Measurements from ENCODE around the gene AADAC. TPM values are rescaled to one million over a fixed set of nuclear protein-coding genes. Genes with fewer than 3 reads are reported as not detected.

Gene AADAC
- total RNA-seq, 1 donor from 2014 or later, result not detected

- H3K9me3 ChIP-seq (replicated peaks), result peaks cover 3% of the 10 kb centered on the region
- intact Hi-C loops (cut with micrococcal nuclease), result no loop called here
- no peak overlapping the region for H3K27ac ChIP-seq (replicated peaks)
- no peaks in the 10 kb centered on the region for H3K4me1 ChIP-seq
- TF ChIP-seq, protein P1, sequence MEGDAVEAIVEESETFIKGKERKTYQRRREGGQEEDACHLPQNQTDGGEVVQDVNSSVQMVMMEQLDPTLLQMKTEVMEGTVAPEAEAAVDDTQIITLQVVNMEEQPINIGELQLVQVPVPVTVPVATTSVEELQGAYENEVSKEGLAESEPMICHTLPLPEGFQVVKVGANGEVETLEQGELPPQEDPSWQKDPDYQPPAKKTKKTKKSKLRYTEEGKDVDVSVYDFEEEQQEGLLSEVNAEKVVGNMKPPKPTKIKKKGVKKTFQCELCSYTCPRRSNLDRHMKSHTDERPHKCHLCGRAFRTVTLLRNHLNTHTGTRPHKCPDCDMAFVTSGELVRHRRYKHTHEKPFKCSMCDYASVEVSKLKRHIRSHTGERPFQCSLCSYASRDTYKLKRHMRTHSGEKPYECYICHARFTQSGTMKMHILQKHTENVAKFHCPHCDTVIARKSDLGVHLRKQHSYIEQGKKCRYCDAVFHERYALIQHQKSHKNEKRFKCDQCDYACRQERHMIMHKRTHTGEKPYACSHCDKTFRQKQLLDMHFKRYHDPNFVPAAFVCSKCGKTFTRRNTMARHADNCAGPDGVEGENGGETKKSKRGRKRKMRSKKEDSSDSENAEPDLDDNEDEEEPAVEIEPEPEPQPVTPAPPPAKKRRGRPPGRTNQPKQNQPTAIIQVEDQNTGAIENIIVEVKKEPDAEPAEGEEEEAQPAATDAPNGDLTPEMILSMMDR (IDR thresholded peaks at IDR 0.05; ENCODE audit: borderline replicate concordance), result no peak
- no peaks in the 10 kb centered on the region for H3K36me3 ChIP-seq
- no peak for DNase-seq
- H3K27me3 ChIP-seq (ENCODE audit: low read depth), result no peaks in the 10 kb centered on the region
- H3K4me3 ChIP-seq, result no peak overlapping the region
Measured at GRCh38 chr3:151814588-151814987, 672 bp downstream of the AADAC start.

DNA sequence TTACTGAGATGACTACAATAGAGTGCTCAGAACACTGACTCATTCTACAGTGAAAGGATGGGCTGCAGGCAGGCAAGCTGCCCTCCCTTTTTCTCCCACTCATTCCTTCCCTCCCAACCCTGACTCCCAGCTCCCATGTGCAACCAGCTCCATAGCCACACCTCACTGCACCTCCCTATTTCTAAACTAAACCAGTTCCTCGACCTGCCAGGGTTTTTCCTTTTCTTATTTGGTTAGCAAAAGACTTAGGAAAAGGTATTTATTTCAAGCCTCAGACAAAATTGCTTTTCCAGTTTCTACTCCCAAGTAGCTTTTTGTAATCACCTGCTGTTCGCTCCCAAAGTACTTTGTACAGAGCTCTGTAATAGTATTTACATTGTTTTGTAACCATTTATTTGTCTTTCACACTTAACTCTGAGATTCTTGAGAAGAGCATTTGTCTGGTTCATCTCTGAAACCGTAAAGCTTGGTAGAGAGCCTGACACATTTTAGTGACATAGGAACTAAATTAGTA, 2.2 kb downstream of the AADAC start:
- Histone ChIP-seq H3K4me3 (no peak overlapping the region), H3K27ac (replicated peaks) (no peak overlapping the region), H3K36me3 (no peaks in the 10 kb centered on the region), H3K9me3 (replicated peaks) (no peaks in the 10 kb centered on the region), H3K27me3 (ENCODE audit: low read depth) (no peaks in the 10 kb centered on the region), H3K4me1 (no peaks in the 10 kb centered on the region)
- intact Hi-C loops (cut with micrococcal nuclease), result no loop called here
- TF ChIP-seq, protein P1 (IDR thresholded peaks at IDR 0.05; ENCODE audit: borderline replicate concordance), result no peak
- DNase-seq, result no peak

- intact Hi-C loops (cut with micrococcal nuclease), result no loop called here
- H3K4me1 ChIP-seq, result no peaks in the 10 kb centered on the region
- TF ChIP-seq, protein P1 (IDR thresholded peaks at IDR 0.05; ENCODE audit: borderline replicate concordance), result no peak
- H3K9me3 ChIP-seq (replicated peaks), result no peaks in the 10 kb centered on the region
- H3K27me3 ChIP-seq (ENCODE audit: low read depth), result no peaks in the 10 kb centered on the region
- no peaks in the 10 kb centered on the region for H3K36me3 ChIP-seq
- no peak overlapping the region for H3K4me3 ChIP-seq
- H3K27ac ChIP-seq (replicated peaks), result no peak overlapping the region
- no peak for DNase-seq
Measured at GRCh38 chr3:151817473-151817872, 3.6 kb downstream of the AADAC start.

DNA sequence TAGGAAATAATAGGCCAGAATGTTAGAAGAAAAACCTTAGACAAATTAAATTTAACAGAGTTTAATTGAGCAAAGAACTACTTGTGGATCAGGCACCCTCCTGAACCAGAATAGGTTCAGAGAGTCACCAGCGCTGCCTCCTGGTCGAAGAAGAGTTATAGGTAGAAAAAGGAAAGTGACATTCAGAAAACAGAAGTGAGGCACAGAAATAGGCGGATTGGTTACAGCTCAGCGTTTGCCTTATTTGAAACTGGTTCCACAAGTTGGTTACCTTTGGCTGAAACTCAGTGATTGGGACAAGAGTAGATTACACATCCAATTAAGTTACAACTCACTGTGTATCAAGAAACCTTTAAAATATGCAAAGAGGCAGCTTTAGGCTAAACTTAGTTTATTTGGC, 4.4 kb downstream of the AADAC start:
- intact Hi-C loops (cut with micrococcal nuclease), result no loop called here
- DNase-seq, result no peak
- Histone ChIP-seq H3K36me3 (no peaks in the 10 kb centered on the region), H3K9me3 (replicated peaks) (no peaks in the 10 kb centered on the region), H3K4me3 (no peak overlapping the region), H3K4me1 (no peaks in the 10 kb centered on the region), H3K27ac (replicated peaks) (no peak overlapping the region), H3K27me3 (ENCODE audit: low read depth) (no peaks in the 10 kb centered on the region)
- TF ChIP-seq, protein P1 (IDR thresholded peaks at IDR 0.05; ENCODE audit: borderline replicate concordance), result no peak

- TF ChIP-seq, protein P1 (IDR thresholded peaks at IDR 0.05; ENCODE audit: borderline replicate concordance), result no peak
- no peaks in the 10 kb centered on the region for H3K9me3 ChIP-seq (replicated peaks)
- no peak for DNase-seq
- no peak overlapping the region for H3K27ac ChIP-seq (replicated peaks)
- H3K27me3 ChIP-seq (ENCODE audit: low read depth), result no peaks in the 10 kb centered on the region
- intact Hi-C loops (cut with micrococcal nuclease), result no loop called here
- no peaks in the 10 kb centered on the region for H3K4me1 ChIP-seq
- H3K4me3 ChIP-seq, result no peak overlapping the region
- no peaks in the 10 kb centered on the region for H3K36me3 ChIP-seq
Measured at GRCh38 chr3:151819910-151820309, 6.0 kb downstream of the AADAC start.

Data from left ventricle myocardium inferior (tissue), 1 donor.